ENCODE data around the gene SIRPA. TPM values are rescaled to one million over a fixed set of nuclear protein-coding genes. Genes with fewer than 3 reads are reported as not detected.

SIRPA gene
- total RNA-seq, 2 experiments from 2014 or later: 0.05 TPM; not detected in 1

DNA sequence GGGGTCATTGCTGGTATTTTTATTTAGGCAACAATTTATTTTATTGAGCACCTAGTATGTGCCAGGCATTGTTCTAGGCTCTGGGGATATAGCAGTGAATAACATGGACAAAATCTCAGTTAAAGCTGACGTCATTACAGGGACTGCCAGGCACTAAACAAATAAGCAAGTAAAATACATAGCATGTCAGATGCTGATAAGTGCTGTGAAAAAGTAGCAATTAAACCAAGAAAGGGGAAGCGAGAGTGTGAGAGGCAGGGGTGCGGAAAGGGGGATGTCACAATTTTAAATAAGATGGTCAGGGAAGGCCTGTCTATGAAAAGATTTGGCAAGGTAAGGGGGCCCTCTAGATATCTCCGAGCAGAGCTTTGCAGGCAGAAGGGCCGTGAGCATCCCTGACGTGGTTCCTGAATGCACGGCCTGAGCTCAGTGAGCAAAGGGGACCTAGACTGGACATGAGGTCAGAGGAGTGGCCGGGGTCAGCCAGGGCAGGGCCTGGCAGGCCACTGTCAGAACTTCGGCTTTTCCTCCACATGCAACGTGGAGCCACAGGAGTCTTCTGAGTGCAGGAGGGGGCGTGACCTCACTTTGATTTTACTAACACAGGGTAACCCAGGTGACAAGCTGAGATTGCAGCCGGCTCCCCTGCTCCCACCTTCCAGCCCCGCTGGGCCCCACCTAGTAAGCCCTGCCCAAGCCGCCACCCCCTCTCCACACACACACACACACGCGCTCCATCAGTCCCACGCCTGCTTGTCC is 24.2 kb upstream of the SIRPA start:
- Mint-ChIP-seq H3K36me3 (ENCODE audit: low read depth) (no peaks in the 10 kb centered on the region), H3K9me3 (ENCODE audit: low read depth) (no peaks in the 10 kb centered on the region), H3K27ac (no peak overlapping the region), H3K27me3 (peaks cover 18% of the 10 kb centered on the region), H3K4me1 (no peaks in the 10 kb centered on the region), H3K4me3 (no peak overlapping the region)
- no peak for DNase-seq
- ATAC-seq: no peak
- ChIA-PET POLR2A (no interaction called here), CTCF (interaction anchor here (0.6 kb wide), 1 partner anchor 23 kb away, joined by 3 read pairs; no protein-coding TSS in a partner anchor)
- intact Hi-C loops (cut with DNase I, micrococcal nuclease): no loop called here

- POLR2A ChIA-PET: no interaction called here
- Mint-ChIP-seq H3K9me3 (ENCODE audit: low read depth) (no peaks in the 10 kb centered on the region), H3K4me1 (no peaks in the 10 kb centered on the region), H3K27ac (no peak overlapping the region), H3K27me3 (peaks cover 18% of the 10 kb centered on the region), H3K36me3 (ENCODE audit: low read depth) (no peaks in the 10 kb centered on the region), H3K4me3 (no peak overlapping the region)
- CTCF ChIA-PET: no interaction called here
- intact Hi-C loops (cut with DNase I, micrococcal nuclease): no loop called here
- DNase-seq (peak; percentile 65), ATAC-seq (peak; percentile 81)
These were observed 23.3 kb upstream of the SIRPA start for GRCh38 chr20:1871807-1872458.

DNA sequence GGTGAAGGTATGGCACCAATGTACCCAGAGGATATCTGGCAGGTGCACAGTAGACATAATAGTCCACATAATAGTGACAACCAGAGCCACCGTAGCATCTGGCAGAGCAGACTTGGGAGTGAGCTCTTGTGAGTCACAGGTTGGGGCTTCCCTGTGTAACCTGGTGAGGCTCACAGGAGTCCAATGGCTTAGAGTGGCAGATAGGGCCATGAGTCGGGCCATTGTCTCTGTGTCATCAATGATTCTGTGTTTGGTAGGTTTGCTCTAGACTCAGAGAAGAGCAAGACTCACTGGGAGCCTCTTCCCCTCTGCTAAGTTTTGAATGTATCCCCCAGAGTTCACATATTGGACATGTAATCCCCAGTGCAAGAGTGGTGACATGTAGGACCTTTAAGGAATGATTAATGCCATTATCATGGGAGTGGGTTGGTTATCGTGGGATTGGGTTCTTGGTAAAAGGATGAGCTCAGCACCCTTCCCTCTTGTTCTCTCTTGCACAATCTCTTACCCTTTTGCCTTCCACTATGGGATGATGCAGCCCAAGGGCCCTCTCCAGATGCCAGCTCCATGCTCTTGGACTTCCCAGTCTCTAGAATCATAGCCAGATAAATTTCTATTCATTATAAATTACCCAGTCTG is 22.6 kb upstream of the SIRPA start:
- peak; percentile 81 for ATAC-seq
- Mint-ChIP-seq H3K9me3 (ENCODE audit: low read depth) (no peaks in the 10 kb centered on the region), H3K36me3 (ENCODE audit: low read depth) (no peaks in the 10 kb centered on the region), H3K4me3 (no peak overlapping the region), H3K27me3 (peaks cover 14% of the 10 kb centered on the region), H3K4me1 (no peaks in the 10 kb centered on the region), H3K27ac (no peak overlapping the region)
- ChIA-PET CTCF (no interaction called here), POLR2A (no interaction called here)
- intact Hi-C loops (cut with DNase I, micrococcal nuclease): no loop called here
- peak; percentile 48 for DNase-seq

GRCh38 chr20:1874450-1875182 is 20.6 kb upstream of the SIRPA start:
- Mint-ChIP-seq H3K36me3 (ENCODE audit: low read depth) (no peaks in the 10 kb centered on the region), H3K4me3 (no peak overlapping the region), H3K27ac (no peak overlapping the region), H3K27me3 (peaks cover 8% of the 10 kb centered on the region), H3K4me1 (no peaks in the 10 kb centered on the region), H3K9me3 (ENCODE audit: low read depth) (no peaks in the 10 kb centered on the region)
- CTCF ChIA-PET: interaction anchor here (0.6 to 0.7 kb wide), 2 partner anchors 341 to 711 kb away, joined by 3 read pairs; no protein-coding TSS in a partner anchor
- ATAC-seq: no peak
- no peak for DNase-seq
- intact Hi-C loops (cut with DNase I, micrococcal nuclease): no loop called here
- POLR2A ChIA-PET: no interaction called here

DNA sequence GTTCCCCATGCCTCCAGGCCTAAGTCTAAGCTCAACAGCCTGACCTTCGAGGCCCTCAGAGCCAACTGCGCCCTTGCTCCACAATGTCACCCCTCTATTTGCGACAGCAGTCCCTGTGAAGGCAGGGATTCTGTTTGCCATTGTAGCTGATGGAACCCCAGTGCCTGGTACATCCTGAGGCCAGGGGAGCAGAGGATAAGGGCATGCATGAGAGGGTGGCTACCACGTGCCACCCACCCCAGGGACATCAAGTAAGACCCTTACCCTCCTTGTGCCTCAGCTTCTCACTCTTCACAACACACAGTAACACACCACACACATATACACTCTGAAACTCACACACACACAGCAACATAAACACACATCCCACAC is 20.0 kb upstream of the SIRPA start:
- DNase-seq (no peak), ATAC-seq (no peak)
- Mint-ChIP-seq H3K27me3 (peaks cover 7% of the 10 kb centered on the region), H3K4me1 (no peaks in the 10 kb centered on the region), H3K4me3 (no peak overlapping the region), H3K27ac (no peak overlapping the region), H3K9me3 (ENCODE audit: low read depth) (no peaks in the 10 kb centered on the region), H3K36me3 (ENCODE audit: low read depth) (no peaks in the 10 kb centered on the region)
- intact Hi-C loops (cut with DNase I, micrococcal nuclease): no loop called here
- CTCF ChIA-PET: no interaction called here
- POLR2A ChIA-PET: no interaction called here

GRCh38 chr20:1875762-1876161 is 19.4 kb upstream of the SIRPA start:
- CTCF ChIA-PET: no interaction called here
- POLR2A ChIA-PET: no interaction called here
- Mint-ChIP-seq H3K9me3 (ENCODE audit: low read depth) (no peaks in the 10 kb centered on the region), H3K4me1 (no peaks in the 10 kb centered on the region), H3K4me3 (no peak overlapping the region), H3K27me3 (peaks cover 6% of the 10 kb centered on the region), H3K27ac (no peak overlapping the region), H3K36me3 (ENCODE audit: low read depth) (no peaks in the 10 kb centered on the region)
- intact Hi-C loops (cut with DNase I, micrococcal nuclease): no loop called here
- DNase-seq (no peak), ATAC-seq (no peak)

GRCh38 chr20:1876217-1876921 is 18.8 kb upstream of the SIRPA start:
- intact Hi-C loops (cut with DNase I, micrococcal nuclease): no loop called here
- peak; percentile 22 for DNase-seq
- Mint-ChIP-seq H3K9me3 (ENCODE audit: low read depth) (no peaks in the 10 kb centered on the region), H3K27me3 (peaks cover 5% of the 10 kb centered on the region), H3K4me1 (no peaks in the 10 kb centered on the region), H3K27ac (no peak overlapping the region), H3K4me3 (no peak overlapping the region), H3K36me3 (ENCODE audit: low read depth) (no peaks in the 10 kb centered on the region)
- CTCF ChIA-PET: no interaction called here
- peak; percentile 1 for ATAC-seq
- POLR2A ChIA-PET: no interaction called here

DNA sequence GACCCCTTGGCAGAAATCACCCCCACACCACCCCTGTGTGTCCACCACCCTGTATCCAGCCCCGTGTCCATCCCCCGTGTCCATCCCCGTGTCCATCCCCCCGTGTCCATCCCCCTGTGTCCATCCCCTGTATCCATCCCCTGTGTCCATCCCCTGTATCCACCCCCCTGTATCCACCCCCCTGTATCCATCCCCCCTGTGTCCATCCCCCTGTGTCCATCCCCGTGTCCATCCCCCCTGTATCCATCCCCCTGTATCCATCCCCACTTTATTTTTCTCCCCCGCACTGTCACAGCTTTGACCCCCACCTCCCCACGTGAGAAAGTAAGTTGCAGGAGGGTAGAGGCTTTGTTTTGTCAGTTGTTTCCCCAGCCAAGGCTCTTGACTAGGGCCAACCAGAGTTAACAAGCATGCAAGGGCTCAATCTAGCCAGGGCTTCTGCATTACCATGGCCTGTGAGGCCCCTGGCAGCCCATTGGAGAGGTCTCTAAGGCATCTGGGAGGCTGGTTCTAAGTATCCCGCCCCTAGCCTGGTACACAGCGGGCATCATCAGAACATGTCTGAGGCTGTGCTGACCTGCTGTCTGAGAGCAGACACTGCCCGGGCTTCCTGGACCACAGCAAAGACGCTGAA is 18.1 kb upstream of the SIRPA start:
- peaks cover 5% of the 10 kb centered on the region for H3K27me3 Mint-ChIP-seq
- ChIA-PET CTCF (no interaction called here), POLR2A (no interaction called here)
- no peak overlapping the region for H3K4me3 Mint-ChIP-seq
- ATAC-seq (no peak), DNase-seq (no peak)
- no peaks in the 10 kb centered on the region for H3K36me3 Mint-ChIP-seq (ENCODE audit: low read depth)
- no peak overlapping the region for H3K27ac Mint-ChIP-seq
- H3K4me1 Mint-ChIP-seq: no peaks in the 10 kb centered on the region
- H3K9me3 Mint-ChIP-seq (ENCODE audit: low read depth): no peaks in the 10 kb centered on the region
- intact Hi-C loops (cut with DNase I, micrococcal nuclease): no loop called here

- intact Hi-C loops (cut with DNase I, micrococcal nuclease): no loop called here
- H3K27me3 Mint-ChIP-seq: peaks cover 5% of the 10 kb centered on the region
- POLR2A ChIA-PET: no interaction called here
- H3K27ac Mint-ChIP-seq: no peak overlapping the region
- H3K36me3 Mint-ChIP-seq (ENCODE audit: low read depth): no peaks in the 10 kb centered on the region
- CTCF ChIA-PET: no interaction called here
- DNase-seq (no peak), ATAC-seq (no peak)
- H3K4me3 Mint-ChIP-seq: no peak overlapping the region
- peaks cover 3% of the 10 kb centered on the region for H3K4me1 Mint-ChIP-seq
- no peaks in the 10 kb centered on the region for H3K9me3 Mint-ChIP-seq (ENCODE audit: low read depth)
These were observed 17.5 kb upstream of the SIRPA start for GRCh38 chr20:1877609-1878200.

DNA sequence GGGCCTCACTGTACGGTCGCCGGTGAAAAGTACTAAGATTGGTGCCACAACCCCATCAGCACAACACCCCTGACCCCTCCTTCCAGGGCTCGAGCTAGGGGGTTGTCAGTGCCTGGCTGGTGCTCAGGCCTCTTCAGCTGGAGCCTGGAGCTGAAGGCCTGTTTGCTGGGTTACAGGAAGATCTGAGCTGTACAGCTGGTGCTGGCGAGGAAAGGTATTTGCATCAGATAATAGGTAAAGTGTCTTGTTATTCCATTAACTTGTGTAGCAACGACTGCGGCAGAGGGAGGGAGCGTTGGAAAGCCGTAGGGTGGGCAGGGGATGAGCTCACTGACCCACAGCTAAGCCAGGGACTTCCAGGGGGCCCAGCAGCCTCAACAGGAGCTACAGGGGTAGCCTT is 15.8 kb upstream of the SIRPA start:
- H3K36me3 Mint-ChIP-seq (ENCODE audit: low read depth): no peaks in the 10 kb centered on the region
- POLR2A ChIA-PET: no interaction called here
- CTCF ChIA-PET: no interaction called here
- no peak for ATAC-seq
- no peaks in the 10 kb centered on the region for H3K9me3 Mint-ChIP-seq (ENCODE audit: low read depth)
- H3K27me3 Mint-ChIP-seq: peaks cover 5% of the 10 kb centered on the region
- intact Hi-C loops (cut with DNase I, micrococcal nuclease): no loop called here
- H3K4me1 Mint-ChIP-seq: peaks cover 7% of the 10 kb centered on the region
- DNase-seq: no peak
- H3K27ac Mint-ChIP-seq: no peak overlapping the region
- H3K4me3 Mint-ChIP-seq: no peak overlapping the region

DNA sequence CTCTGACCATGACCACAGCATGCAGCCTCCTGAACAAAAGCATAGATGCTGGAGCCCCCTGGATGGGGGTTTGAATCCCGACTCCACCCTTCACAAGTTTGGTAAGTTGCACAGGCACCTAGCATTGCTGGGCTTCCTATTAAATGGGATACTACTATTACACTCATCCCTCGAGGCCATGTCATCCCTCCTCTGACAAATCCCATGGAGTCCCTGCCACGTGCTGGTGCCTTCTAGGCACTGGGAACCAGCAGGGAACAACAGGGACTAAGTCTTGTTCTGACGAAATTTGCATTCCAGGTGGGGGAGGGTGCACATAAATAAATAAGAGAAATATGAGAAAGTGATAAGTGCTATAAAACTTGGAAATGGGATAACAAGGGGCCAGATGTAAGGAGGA is 15.3 kb upstream of the SIRPA start:
- Mint-ChIP-seq H3K4me1 (peaks cover 7% of the 10 kb centered on the region), H3K27me3 (peaks cover 5% of the 10 kb centered on the region), H3K4me3 (no peak overlapping the region), H3K9me3 (ENCODE audit: low read depth) (no peaks in the 10 kb centered on the region), H3K36me3 (ENCODE audit: low read depth) (no peaks in the 10 kb centered on the region), H3K27ac (no peak overlapping the region)
- POLR2A ChIA-PET: no interaction called here
- ATAC-seq (no peak), DNase-seq (no peak)
- CTCF ChIA-PET: no interaction called here
- intact Hi-C loops (cut with DNase I, micrococcal nuclease): no loop called here
